ENCODE measurements around the gene ZNF501. TPM values are rescaled to one million over a fixed set of nuclear protein-coding genes. Genes with fewer than 3 reads are reported as not detected.

The ZNF501 gene
- total RNA-seq, 2 donors from 2014 or later, result 3.0 TPM

DNA sequence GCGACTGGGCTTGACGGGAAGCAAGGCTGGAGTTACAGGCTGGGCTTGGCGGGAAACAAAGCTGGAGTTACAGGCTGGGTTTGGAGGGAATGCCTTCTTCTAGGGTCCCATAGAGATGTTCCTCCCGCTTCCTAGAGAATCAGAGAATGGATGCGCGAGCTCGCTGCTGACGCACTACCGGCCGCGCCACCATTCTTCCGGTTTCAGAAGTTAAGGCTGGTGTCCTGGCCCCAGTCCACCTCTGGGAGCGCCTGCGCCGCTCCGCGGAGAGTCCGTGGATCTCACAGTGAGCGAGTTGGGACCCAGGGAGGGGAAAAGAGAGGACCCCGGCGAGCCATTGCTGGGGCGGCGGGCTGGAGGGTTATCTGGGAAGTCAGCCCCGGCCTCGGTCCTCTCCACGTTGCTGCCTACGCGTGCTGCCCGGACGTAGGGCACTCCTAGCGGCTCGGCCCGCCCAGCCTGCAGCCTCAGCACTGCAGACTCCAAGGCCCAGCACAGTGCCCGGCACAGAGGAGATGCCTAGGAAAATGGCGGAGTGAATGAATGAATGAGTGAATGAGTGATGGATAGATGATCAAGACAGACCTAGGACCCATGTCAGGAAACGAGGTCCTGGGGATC lies 16.9 kb upstream of the ZNF501 start, which contains the start of gene ZNF502:
Gene ZNF502 (plus strand): TSS at position 206 of the 621 bp plus-strand sequence. CDS start 7,602 bp downstream, outside the sequence.
- Histone ChIP-seq H3K27me3 (no peaks in the 10 kb centered on the region), H3K4me1 (no peaks in the 10 kb centered on the region), H3K9me3 (no peaks in the 10 kb centered on the region), H3K9ac (ENCODE audit: low read depth in 2 of 2, low read length in 2 of 2) (peak within 1 kb of the TSS; percentile 19 to 29), H3K36me3 (no peaks in the 10 kb centered on the region), H3K4me3 (peak within 1 kb of the TSS; percentile 94), H3K27ac (peak within 1 kb of the TSS; percentile 20)
- DNase-seq, result peak; percentile 93
- intact Hi-C loops (cut with DNase I), result loop anchor here (2.0 kb wide), 1 partner anchor 16 kb away; the partner anchor contains the start of gene ZNF501
- TF ChIP-seq, protein P1, sequence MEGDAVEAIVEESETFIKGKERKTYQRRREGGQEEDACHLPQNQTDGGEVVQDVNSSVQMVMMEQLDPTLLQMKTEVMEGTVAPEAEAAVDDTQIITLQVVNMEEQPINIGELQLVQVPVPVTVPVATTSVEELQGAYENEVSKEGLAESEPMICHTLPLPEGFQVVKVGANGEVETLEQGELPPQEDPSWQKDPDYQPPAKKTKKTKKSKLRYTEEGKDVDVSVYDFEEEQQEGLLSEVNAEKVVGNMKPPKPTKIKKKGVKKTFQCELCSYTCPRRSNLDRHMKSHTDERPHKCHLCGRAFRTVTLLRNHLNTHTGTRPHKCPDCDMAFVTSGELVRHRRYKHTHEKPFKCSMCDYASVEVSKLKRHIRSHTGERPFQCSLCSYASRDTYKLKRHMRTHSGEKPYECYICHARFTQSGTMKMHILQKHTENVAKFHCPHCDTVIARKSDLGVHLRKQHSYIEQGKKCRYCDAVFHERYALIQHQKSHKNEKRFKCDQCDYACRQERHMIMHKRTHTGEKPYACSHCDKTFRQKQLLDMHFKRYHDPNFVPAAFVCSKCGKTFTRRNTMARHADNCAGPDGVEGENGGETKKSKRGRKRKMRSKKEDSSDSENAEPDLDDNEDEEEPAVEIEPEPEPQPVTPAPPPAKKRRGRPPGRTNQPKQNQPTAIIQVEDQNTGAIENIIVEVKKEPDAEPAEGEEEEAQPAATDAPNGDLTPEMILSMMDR (IDR thresholded peaks at IDR 0.05), result peak; percentile 34

DNA sequence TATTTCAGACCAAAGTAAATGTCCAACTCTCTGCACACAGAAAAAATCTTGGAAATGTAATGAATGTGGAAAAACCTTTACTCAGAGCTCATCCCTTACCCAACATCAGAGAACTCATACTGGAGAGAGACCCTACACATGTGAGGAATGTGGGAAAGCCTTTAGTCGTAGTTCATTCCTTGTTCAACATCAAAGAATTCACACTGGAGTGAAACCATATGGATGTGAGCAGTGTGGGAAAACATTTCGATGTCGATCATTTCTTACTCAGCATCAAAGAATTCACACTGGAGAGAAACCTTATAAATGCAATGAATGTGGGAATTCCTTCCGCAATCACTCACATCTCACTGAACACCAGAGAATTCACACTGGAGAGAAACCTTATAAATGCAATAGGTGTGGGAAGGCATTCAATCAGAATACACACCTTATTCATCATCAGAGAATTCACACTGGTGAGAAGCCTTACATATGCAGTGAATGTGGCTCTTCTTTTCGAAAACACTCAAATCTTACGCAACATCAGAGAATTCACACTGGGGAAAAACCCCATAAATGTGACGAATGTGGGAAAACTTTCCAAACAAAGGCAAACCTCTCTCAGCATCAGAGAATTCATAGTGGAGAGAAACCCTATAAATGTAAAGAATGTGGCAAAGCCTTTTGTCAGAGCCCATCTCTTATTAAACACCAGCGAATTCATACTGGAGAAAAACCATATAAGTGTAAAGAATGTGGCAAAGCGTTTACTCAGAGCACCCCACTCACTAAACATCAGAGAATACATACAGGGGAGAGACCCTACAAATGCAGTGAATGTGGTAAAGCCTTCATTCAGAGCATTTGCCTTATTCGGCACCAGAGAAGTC lies 8.0 kb upstream of the ZNF501 start:
- no peak for DNase-seq
- intact Hi-C loops (cut with DNase I), result no loop called here
- Histone ChIP-seq H3K4me3 (no peak overlapping the region), H3K9ac (ENCODE audit: low read depth in 2 of 2, low read length in 2 of 2) (no peak overlapping the region), H3K4me1 (no peaks in the 10 kb centered on the region), H3K9me3 (peaks cover 9% of the 10 kb centered on the region), H3K27me3 (no peaks in the 10 kb centered on the region), H3K27ac (no peak overlapping the region), H3K36me3 (peaks cover 7% of the 10 kb centered on the region)
- TF ChIP-seq, protein P1 (IDR thresholded peaks at IDR 0.05), result no peak

DNA sequence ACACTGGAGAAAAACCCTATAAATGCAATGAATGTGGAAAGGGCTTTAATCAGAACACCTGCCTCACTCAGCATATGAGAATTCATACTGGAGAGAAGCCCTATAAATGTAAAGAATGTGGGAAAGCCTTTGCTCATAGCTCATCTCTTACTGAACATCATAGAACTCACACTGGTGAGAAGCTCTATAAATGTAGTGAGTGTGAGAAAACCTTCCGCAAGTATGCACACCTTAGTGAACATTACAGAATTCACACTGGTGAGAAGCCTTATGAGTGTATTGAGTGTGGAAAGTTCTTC lies 7.4 kb upstream of the ZNF501 start:
- Histone ChIP-seq H3K36me3 (peaks cover 7% of the 10 kb centered on the region), H3K9ac (ENCODE audit: low read depth in 2 of 2, low read length in 2 of 2) (no peak overlapping the region), H3K27me3 (no peaks in the 10 kb centered on the region), H3K27ac (no peak overlapping the region), H3K4me3 (no peak overlapping the region), H3K9me3 (peaks cover 9% of the 10 kb centered on the region), H3K4me1 (no peaks in the 10 kb centered on the region)
- intact Hi-C loops (cut with DNase I), result no loop called here
- TF ChIP-seq, protein P1 (IDR thresholded peaks at IDR 0.05), result no peak
- DNase-seq, result no peak

DNA sequence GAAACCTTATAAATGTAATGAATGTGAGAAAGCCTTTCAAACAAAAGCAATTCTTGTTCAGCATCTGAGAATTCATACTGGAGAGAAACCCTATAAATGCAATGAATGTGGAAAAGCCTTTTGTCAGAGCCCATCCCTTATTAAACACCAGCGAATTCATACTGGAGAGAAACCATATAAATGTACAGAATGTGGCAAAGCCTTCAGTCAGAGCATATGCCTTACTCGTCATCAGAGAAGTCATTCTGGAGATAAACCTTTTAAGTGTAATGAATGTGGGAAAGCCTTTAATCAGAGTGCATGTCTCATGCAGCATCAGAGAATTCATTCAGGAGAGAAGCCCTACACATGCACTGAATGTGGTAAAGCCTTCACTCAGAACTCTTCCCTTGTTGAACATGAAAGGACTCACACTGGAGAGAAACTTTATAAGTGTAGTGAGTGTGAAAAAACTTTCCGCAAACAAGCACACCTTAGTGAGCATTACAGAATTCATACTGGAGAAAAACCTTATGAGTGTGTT lies 5.3 kb downstream of the ZNF501 start:
- Histone ChIP-seq H3K4me1 (no peaks in the 10 kb centered on the region), H3K27me3 (no peaks in the 10 kb centered on the region), H3K4me3 (no peak overlapping the region), H3K9me3 (peaks cover 23% of the 10 kb centered on the region), H3K9ac (ENCODE audit: low read depth in 2 of 2, low read length in 2 of 2) (no peak overlapping the region), H3K27ac (no peak overlapping the region), H3K36me3 (peaks cover 4% of the 10 kb centered on the region)
- no peak for DNase-seq
- intact Hi-C loops (cut with DNase I), result no loop called here
- TF ChIP-seq, protein P1 (IDR thresholded peaks at IDR 0.05), result no peak

- no peaks in the 10 kb centered on the region for H3K36me3 ChIP-seq
- intact Hi-C loops (cut with DNase I), result no loop called here
- DNase-seq, result no peak
Observed at GRCh38 chr3:44761101-44761423, 31.6 kb downstream of the ZNF501 start.

More at GRCh38 chr3:44761101-44761423, 31.6 kb downstream of the ZNF501 start:
- Histone ChIP-seq H3K4me3 (peak overlapping the region; percentile 72), H3K27ac (no peak overlapping the region), H3K4me1 (no peaks in the 10 kb centered on the region), H3K9me3 (no peaks in the 10 kb centered on the region), H3K27me3 (no peaks in the 10 kb centered on the region), H3K9ac (ENCODE audit: low read depth in 2 of 2, low read length in 2 of 2) (peak overlapping the region; percentile 85)
- TF ChIP-seq, protein P1 (IDR thresholded peaks at IDR 0.05), result no peak
